Stimulated activated CD8-positive, alpha-beta memory T cell treated with anti-CD3 and anti-CD28 coated beads, Interleukin-15, amount 100 ng/mL, for 48 hours (primary cell): ENCODE data around the gene ZNF442.
"Not testable (repeated sequence)": the region's sequence is repeated elsewhere in the genome, so short reads cannot be mapped to it uniquely, and the experiment has no call there.

ENCODE experiments used
- DNase-seq, 2 donors: peaks; one replicate each; pipeline ENCODE4 v3.0.0-alpha.2; 2020; ENCODE audit warnings: low read depth in 2 of 2

ZNF442 gene

DNA sequence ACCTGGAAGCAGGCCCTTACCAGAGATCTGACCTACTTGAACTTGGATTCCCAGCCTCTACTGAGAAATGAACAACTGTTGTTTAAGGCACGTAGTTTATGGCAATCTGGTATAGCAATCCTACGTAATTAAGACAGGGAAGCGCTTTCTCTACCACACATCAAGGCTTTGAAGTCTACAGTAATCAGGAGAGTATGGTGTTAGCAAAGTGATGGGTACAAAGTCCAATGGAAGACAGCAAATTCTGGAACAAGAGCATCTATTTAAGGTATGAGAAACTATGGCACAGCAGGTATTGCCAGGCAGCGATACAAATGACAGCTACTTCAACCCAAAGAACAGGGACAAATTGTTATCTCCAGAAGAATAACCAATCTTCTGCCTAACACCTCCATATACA lies 35.1 kb downstream of the ZNF442 start:
- DNase-seq, result no peak

DNA sequence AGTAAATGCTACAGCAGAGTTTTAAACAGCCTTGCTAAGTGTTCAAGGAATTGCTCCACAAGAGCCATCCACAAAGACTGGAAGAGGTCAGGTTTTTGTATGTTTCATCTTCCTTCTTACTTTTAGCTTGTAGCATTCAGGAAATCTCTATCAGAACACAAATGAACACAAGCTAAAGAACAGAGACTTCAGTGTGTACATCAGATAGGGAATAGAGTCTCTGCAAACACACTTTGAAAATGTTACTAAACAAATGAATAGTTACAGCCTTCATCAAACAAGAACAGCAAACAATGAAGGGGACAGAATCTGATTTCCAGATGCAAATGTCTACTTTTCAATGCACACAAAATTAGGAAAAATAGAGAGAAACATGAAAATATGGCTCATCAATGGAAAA lies 39.8 kb downstream of the ZNF442 start:
- no peak for DNase-seq

DNA sequence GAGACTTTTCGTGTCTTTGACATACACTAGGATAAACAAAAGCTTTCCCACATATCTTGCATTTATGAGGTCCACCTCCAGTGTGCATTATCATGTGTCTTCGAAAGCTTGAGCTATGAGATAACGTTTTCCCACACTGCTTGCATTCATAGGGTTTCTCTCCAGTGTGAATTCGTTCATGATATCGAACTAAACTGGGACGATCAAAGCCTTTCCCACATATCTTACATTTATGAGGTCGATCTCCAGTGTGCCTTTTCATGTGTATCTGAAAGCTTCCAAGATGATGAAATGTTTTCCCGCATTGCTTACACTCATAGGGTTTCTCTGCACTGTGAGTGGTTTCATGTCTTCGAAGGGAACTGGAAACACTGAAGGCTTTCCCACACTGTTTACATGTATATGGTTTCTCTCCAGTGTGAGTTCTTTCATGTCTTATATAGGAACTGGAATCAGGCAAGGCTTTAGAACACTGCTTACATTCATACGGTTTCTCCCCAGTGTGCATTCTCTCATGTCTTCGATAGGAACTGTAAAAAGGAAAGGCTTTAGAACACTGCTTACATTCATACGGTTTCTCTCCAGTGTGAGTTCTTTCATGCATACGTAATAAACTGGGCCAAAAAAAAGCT lies 46.6 kb downstream of the ZNF442 start:
- no peak for DNase-seq

DNA sequence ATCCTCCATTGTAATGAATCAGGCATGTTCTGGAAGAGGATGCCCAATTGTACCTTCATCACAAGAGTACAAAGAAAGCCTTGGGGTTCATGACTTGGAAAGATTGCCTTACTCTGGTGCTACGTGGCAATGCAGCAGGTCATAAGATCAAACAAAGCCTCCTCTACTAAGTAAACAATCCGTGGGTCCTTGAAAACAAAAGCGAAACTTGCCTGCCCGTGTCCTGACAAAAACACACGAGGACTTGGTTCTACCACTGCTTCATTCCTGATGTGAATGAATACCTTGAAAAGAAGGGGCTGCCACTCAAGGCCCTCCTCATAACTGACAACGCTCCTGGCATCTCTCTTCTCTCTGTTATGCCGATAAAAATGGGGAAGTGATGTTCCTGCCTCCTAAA lies 50.9 kb downstream of the ZNF442 start:
- DNase-seq, result no peak

DNA sequence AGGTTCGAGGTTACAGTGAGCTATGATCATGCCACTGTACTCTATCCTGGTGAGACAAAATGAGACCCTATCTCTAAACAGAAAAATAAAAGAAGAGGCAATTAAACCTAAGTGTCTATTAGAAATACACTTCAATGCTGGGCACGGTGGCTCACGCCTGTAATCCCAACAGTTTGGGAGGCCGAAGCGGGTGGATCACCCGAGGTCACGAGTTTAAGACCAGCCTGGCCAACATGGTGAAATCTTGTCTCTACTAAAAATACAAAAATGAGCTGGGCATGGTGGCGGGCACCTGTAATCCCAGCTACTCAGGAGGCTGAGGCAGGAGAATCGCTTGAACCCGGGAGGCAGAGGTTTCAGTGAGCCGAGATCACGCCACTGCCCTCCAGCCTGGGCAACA lies 56.6 kb downstream of the ZNF442 start:
- DNase-seq, result not testable (repeated sequence)
